ENCODE results near the gene ANKRD49. TPM values are rescaled to one million over a fixed set of nuclear protein-coding genes. Genes with fewer than 3 reads are reported as not detected.

Gene ANKRD49
- total RNA-seq, 1 donor from 2014 or later = 8.1 TPM

GRCh38 chr11:94459576-94459975, 34.2 kb upstream of the ANKRD49 start:
- no peaks in the 10 kb centered on the region for H3K27me3 Mint-ChIP-seq (ENCODE audit: unreplicated experiment)
- no peaks in the 10 kb centered on the region for H3K4me1 Mint-ChIP-seq (ENCODE audit: unreplicated experiment)
- no peak for DNase-seq (ENCODE audit: low spot score)
- peaks cover 8% of the 10 kb centered on the region for H3K36me3 Mint-ChIP-seq (ENCODE audit: low read depth, unreplicated experiment)
- no peak overlapping the region for H3K27ac Mint-ChIP-seq (ENCODE audit: unreplicated experiment)
- H3K4me3 Mint-ChIP-seq (ENCODE audit: unreplicated experiment) = no peak overlapping the region
- H3K9me3 Mint-ChIP-seq (ENCODE audit: unreplicated experiment) = no peaks in the 10 kb centered on the region
- TF ChIP-seq, protein P1, sequence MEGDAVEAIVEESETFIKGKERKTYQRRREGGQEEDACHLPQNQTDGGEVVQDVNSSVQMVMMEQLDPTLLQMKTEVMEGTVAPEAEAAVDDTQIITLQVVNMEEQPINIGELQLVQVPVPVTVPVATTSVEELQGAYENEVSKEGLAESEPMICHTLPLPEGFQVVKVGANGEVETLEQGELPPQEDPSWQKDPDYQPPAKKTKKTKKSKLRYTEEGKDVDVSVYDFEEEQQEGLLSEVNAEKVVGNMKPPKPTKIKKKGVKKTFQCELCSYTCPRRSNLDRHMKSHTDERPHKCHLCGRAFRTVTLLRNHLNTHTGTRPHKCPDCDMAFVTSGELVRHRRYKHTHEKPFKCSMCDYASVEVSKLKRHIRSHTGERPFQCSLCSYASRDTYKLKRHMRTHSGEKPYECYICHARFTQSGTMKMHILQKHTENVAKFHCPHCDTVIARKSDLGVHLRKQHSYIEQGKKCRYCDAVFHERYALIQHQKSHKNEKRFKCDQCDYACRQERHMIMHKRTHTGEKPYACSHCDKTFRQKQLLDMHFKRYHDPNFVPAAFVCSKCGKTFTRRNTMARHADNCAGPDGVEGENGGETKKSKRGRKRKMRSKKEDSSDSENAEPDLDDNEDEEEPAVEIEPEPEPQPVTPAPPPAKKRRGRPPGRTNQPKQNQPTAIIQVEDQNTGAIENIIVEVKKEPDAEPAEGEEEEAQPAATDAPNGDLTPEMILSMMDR (IDR thresholded peaks at IDR 0.05; ENCODE audit: unreplicated experiment) = no peak

DNA sequence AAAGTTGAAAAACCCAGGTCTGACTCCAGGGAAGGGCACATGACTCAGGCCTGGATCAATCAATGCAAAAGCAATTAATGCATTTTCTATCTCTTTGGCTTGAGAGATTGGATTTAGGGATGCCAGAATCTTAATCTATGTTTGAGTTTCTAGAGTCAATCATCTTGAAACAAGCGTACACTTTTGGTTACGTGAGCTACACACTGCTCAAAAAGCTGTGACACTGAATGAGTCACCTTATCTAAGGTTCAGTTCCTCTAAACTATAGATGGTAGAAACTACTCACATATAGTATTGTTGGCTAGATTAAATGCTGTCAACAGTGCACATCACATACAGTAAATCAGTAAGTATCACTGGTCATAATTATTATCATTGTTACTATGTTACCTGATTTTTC, 24.4 kb upstream of the ANKRD49 start:
- DNase-seq (ENCODE audit: low spot score) = no peak
- H3K4me1 Mint-ChIP-seq (ENCODE audit: unreplicated experiment) = no peaks in the 10 kb centered on the region
- TF ChIP-seq, protein P1 (IDR thresholded peaks at IDR 0.05; ENCODE audit: unreplicated experiment) = no peak
- no peaks in the 10 kb centered on the region for H3K9me3 Mint-ChIP-seq (ENCODE audit: unreplicated experiment)
- H3K27ac Mint-ChIP-seq (ENCODE audit: unreplicated experiment) = no peak overlapping the region
- no peak overlapping the region for H3K4me3 Mint-ChIP-seq (ENCODE audit: unreplicated experiment)
- peaks cover 2% of the 10 kb centered on the region for H3K27me3 Mint-ChIP-seq (ENCODE audit: unreplicated experiment)
- no peaks in the 10 kb centered on the region for H3K36me3 Mint-ChIP-seq (ENCODE audit: low read depth, unreplicated experiment)

DNA sequence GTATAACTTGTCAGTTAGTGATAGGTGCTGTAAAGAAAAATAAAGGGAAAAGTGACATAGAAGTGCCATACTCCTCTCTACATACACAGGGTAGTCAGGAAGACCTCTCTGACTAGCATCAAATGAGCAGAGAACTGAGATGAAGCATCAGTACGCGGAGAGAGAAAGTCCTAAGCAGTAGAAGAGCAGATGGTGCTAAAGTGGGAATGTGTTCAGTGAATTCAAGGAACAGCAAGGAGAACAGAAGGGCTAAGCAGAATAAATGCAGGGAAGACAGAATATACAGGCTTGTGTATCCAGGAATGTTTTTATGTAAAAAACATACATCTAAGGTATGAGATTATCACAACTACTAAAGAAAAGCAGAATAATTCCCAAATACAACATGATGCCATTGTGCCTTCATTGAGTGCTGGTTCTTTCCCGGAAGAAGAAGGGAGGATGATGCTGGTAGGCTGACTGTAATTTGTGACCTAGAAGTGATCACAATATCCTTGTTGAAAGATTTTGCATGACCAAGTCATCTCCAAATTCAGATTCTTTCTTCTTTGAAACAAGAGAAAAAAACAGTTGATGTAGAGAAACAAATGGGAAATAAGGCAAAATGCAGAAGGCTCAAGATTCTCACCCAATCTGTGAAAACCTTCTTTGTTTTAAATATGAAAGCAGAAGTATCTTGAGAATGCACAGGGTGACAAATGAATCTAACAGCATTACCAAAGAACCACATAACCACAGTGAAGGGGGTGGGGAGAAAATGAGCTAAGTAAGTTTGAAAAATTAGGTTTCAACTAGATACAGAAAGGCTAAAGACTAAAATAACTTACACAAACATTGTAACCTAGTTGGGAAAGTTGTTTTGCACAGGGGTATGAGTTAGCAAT, 20.6 kb upstream of the ANKRD49 start:
- Mint-ChIP-seq H3K27me3 (ENCODE audit: unreplicated experiment) (peaks cover 2% of the 10 kb centered on the region), H3K27ac (ENCODE audit: unreplicated experiment) (no peak overlapping the region), H3K36me3 (ENCODE audit: low read depth, unreplicated experiment) (no peaks in the 10 kb centered on the region), H3K4me1 (ENCODE audit: unreplicated experiment) (no peaks in the 10 kb centered on the region), H3K9me3 (ENCODE audit: unreplicated experiment) (no peaks in the 10 kb centered on the region), H3K4me3 (ENCODE audit: unreplicated experiment) (no peak overlapping the region)
- TF ChIP-seq, protein P1 (IDR thresholded peaks at IDR 0.05; ENCODE audit: unreplicated experiment) = no peak
- no peak for DNase-seq (ENCODE audit: low spot score)

- TF ChIP-seq, protein P1 (IDR thresholded peaks at IDR 0.05; ENCODE audit: unreplicated experiment) = no peak
- no peak overlapping the region for H3K27ac Mint-ChIP-seq (ENCODE audit: unreplicated experiment)
- H3K4me1 Mint-ChIP-seq (ENCODE audit: unreplicated experiment) = no peaks in the 10 kb centered on the region
- H3K9me3 Mint-ChIP-seq (ENCODE audit: unreplicated experiment) = no peaks in the 10 kb centered on the region
- peaks cover 2% of the 10 kb centered on the region for H3K27me3 Mint-ChIP-seq (ENCODE audit: unreplicated experiment)
- DNase-seq (ENCODE audit: low spot score) = no peak
- H3K36me3 Mint-ChIP-seq (ENCODE audit: low read depth, unreplicated experiment) = no peaks in the 10 kb centered on the region
- H3K4me3 Mint-ChIP-seq (ENCODE audit: unreplicated experiment) = no peak overlapping the region
These were observed 16.2 kb upstream of the ANKRD49 start for GRCh38 chr11:94477624-94478023.

DNA sequence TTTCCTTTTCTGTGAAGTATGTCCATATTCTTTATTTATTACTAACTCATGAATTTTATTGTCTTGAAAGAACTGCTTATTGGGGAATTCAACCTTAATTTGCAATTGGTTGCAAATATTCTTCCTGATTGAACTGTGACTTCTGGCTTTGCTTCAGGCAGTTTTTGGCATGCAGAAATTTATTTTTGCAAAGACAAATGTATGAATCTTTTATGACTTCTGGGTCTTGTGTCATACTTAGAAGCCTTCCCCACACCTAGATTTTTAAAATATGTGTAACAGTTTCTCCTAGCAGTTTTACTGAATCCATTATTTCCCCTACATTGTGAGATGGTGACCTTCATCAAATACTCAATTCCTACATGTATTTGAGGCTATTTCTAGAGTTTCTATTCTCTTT, 12.4 kb upstream of the ANKRD49 start:
- H3K4me1 Mint-ChIP-seq (ENCODE audit: unreplicated experiment) = no peaks in the 10 kb centered on the region
- no peaks in the 10 kb centered on the region for H3K27me3 Mint-ChIP-seq (ENCODE audit: unreplicated experiment)
- TF ChIP-seq, protein P1 (IDR thresholded peaks at IDR 0.05; ENCODE audit: unreplicated experiment) = no peak
- no peak overlapping the region for H3K4me3 Mint-ChIP-seq (ENCODE audit: unreplicated experiment)
- no peaks in the 10 kb centered on the region for H3K9me3 Mint-ChIP-seq (ENCODE audit: unreplicated experiment)
- peaks cover 3% of the 10 kb centered on the region for H3K36me3 Mint-ChIP-seq (ENCODE audit: low read depth, unreplicated experiment)
- DNase-seq (ENCODE audit: low spot score) = no peak
- H3K27ac Mint-ChIP-seq (ENCODE audit: unreplicated experiment) = no peak overlapping the region
